ENCODE measurements around the gene USP10.

- TF ChIP-seq REST (IDR thresholded peaks at IDR 0.05; ENCODE audit: insufficient read depth in 1 of 2, low read depth in 2 of 2, low read length in 2 of 2) (no peak), POLR2AphosphoS5 (IDR thresholded peaks at IDR 0.05; ENCODE audit: low read depth, low read length) (no peak), TAF1 (IDR thresholded peaks at IDR 0.05; ENCODE audit: borderline replicate concordance, insufficient read depth, low read length) (no peak)
Observed at GRCh38 chr16:84806256-84806889, 106.6 kb downstream of the USP10 start.

Data from PFSK-1 (cell line).